ENCODE data around the gene DEAF1. TPM values are rescaled to one million over a fixed set of nuclear protein-coding genes. Genes with fewer than 3 reads are reported as not detected.

Gene DEAF1
- total RNA-seq, 4 donors from 2014 or later: 31.6 to 54.3 (median 41.2) TPM

DNA sequence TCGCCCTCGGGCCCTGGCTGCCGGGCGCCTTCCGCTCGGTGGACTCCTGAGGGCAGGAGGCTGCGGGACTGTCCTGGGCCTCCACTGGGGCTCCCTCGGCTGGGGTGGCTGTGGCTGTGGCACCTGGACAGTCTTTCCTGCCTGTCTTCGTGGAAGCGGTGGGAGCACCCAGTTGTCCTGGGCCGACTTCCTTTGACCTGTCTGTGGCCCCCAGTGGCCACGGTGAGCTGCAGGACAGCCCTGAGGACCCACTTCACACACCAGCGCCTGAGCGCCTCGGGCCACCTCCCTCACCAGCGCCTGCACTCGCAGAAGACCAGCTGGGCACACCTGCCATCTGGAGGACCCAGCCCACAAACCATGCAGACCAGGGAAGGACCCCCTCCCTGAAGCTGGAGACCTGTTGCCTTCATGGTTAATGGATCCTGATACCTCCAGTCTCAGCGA is 9.2 kb upstream of the DEAF1 start:
- 86 to 90% methylated on average over 17 to 18 of the region's 18 CpGs for WGBS, 2 donors
- Histone ChIP-seq H3K27ac (peak overlapping the region in 3 of 4 donors; percentile 81 to 94 (median 90)), H3K4me1 (peaks cover 0 to 70% (median 39%) of the 10 kb centered on the region in 4 donors), H3K9me3 (no peaks in the 10 kb centered on the region), H3K36me3 (peaks cover 0 to 45% (median 0%) of the 10 kb centered on the region in 3 donors), H3K4me3 (no peak overlapping the region), H3K27me3 (peaks cover 0 to 4% of the 10 kb centered on the region in 2 donors)
- TF ChIP-seq POLR2A (IDR thresholded peaks at IDR 0.05): no peak
- TF ChIP-seq EP300 (IDR thresholded peaks at IDR 0.05): no peak
- TF ChIP-seq, protein P1, sequence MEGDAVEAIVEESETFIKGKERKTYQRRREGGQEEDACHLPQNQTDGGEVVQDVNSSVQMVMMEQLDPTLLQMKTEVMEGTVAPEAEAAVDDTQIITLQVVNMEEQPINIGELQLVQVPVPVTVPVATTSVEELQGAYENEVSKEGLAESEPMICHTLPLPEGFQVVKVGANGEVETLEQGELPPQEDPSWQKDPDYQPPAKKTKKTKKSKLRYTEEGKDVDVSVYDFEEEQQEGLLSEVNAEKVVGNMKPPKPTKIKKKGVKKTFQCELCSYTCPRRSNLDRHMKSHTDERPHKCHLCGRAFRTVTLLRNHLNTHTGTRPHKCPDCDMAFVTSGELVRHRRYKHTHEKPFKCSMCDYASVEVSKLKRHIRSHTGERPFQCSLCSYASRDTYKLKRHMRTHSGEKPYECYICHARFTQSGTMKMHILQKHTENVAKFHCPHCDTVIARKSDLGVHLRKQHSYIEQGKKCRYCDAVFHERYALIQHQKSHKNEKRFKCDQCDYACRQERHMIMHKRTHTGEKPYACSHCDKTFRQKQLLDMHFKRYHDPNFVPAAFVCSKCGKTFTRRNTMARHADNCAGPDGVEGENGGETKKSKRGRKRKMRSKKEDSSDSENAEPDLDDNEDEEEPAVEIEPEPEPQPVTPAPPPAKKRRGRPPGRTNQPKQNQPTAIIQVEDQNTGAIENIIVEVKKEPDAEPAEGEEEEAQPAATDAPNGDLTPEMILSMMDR (IDR thresholded peaks at IDR 0.05): no peak
- no peak for DNase-seq (ENCODE audit: low spot score in 2 of 2)

GRCh38 chr11:703506-703905 is 8.5 kb upstream of the DEAF1 start:
- WGBS, 2 donors: 78 to 83% methylated on average over 9 of the region's 9 CpGs
- peaks cover 0 to 53% (median 0%) of the 10 kb centered on the region in 3 donors for H3K36me3 ChIP-seq

GRCh38 chr11:702462-703461 is 7.7 kb upstream of the DEAF1 start:
- DNase-seq (ENCODE audit: low spot score in 2 of 2): no peak
- H3K4me1 ChIP-seq: peaks cover 0 to 73% (median 42%) of the 10 kb centered on the region in 4 donors
- no peak overlapping the region for H3K4me3 ChIP-seq
- H3K36me3 ChIP-seq: peaks cover 0 to 55% (median 0%) of the 10 kb centered on the region in 3 donors
- WGBS, 2 donors: 60 to 67% methylated on average over 24 to 26 of the region's 26 CpGs
- no peaks in the 10 kb centered on the region for H3K9me3 ChIP-seq
- TF ChIP-seq, protein P1 (IDR thresholded peaks at IDR 0.05): no peak
- TF ChIP-seq POLR2A (IDR thresholded peaks at IDR 0.05) (no peak), EP300 (IDR thresholded peaks at IDR 0.05) (no peak)
- H3K27ac ChIP-seq: peak overlapping the region in 3 of 4 donors; percentile 61 to 81 (median 74)
- H3K27me3 ChIP-seq: no peaks in the 10 kb centered on the region

More at GRCh38 chr11:703506-703905, 8.5 kb upstream of the DEAF1 start:
- no peak overlapping the region for H3K4me3 ChIP-seq
- H3K9me3 ChIP-seq: no peaks in the 10 kb centered on the region
- no peak for DNase-seq (ENCODE audit: low spot score in 2 of 2)
- peaks cover 0 to 73% (median 39%) of the 10 kb centered on the region in 4 donors for H3K4me1 ChIP-seq
- H3K27me3 ChIP-seq: peaks cover 0 to 3% of the 10 kb centered on the region in 2 donors
- no peak for TF ChIP-seq EP300 (IDR thresholded peaks at IDR 0.05)
- TF ChIP-seq POLR2A (IDR thresholded peaks at IDR 0.05): no peak
- TF ChIP-seq, protein P1 (IDR thresholded peaks at IDR 0.05): no peak
- peak overlapping the region in 3 of 4 donors; percentile 74 to 90 (median 81) for H3K27ac ChIP-seq

DNA sequence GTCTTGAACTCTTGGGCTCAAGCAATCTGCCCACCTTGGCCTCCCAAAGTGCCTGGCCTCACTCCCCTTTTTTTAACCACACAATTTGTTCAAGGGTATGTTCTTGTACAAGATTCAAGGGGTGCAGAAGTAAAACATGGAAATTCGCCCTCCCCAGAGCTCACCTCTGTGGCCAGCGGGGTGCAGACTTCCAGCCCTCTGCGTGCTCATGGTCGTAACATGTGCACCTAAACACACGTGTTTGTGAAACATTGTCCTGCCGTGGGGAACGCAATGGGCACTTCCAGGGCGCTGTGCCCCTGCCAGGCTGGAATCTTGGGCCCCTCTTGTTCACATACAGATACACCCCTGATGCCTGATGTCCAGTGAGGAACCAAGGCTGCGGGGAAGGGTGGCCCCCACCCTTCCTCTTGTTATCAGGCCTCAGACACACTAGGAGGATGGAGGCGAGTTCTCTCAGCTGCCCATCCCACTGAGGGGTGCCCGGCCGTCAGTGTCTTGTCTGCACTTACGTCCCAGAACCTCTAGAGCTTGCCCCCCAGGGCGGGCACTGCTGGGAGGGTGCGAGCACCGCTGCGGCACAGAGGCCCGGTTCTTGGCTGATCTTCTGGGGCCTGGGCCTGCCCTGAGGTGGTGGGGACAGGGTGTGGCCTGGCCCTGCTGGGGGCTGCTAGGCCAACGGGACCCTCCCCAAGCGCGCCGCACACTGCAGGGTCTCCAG is 6.9 kb upstream of the DEAF1 start:
- peaks cover 0 to 73% (median 44%) of the 10 kb centered on the region in 4 donors for H3K4me1 ChIP-seq
- H3K27me3 ChIP-seq: no peaks in the 10 kb centered on the region
- no peaks in the 10 kb centered on the region for H3K9me3 ChIP-seq
- H3K4me3 ChIP-seq: no peak overlapping the region
- 84 to 87% methylated on average over 21 to 22 of the region's 22 CpGs for WGBS, 2 donors
- TF ChIP-seq EP300 (IDR thresholded peaks at IDR 0.05) (no peak), POLR2A (IDR thresholded peaks at IDR 0.05) (no peak)
- TF ChIP-seq, protein P1 (IDR thresholded peaks at IDR 0.05): no peak
- peaks cover 0 to 55% (median 0%) of the 10 kb centered on the region in 3 donors for H3K36me3 ChIP-seq
- peak overlapping the region in 3 of 4 donors; percentile 61 to 81 (median 74) for H3K27ac ChIP-seq
- DNase-seq (ENCODE audit: low spot score in 2 of 2): no peak
